ENCODE data around the gene SLC25A10. TPM values are rescaled to one million over a fixed set of nuclear protein-coding genes. Genes with fewer than 3 reads are reported as not detected.

Gene SLC25A10
- total and polyA plus RNA-seq, 10 of the 15 experiments (the other 5 are each of a cell fraction or from before 2014, with no cell fraction given) = 0.11 to 72.7 (median 22.3) TPM

GRCh38 chr17:81683584-81684441 lies 28.3 kb upstream of the SLC25A10 start, which contains the start of the genes ARL16 and HGS:
Gene ARL16, minus strand, starts transcription at chr17:81683797. Its CDS starts 44 bp downstream, at chr17:81683753.
Gene HGS, plus strand, starts transcription at chr17:81684011. Its CDS starts 56 bp downstream, at chr17:81684067.
- H3K79me2 ChIP-seq (ENCODE audit: control insufficient read depth, insufficient read depth, low read length) = peaks cover 38% of the 10 kb centered on the region
- BruUV-seq (replicated peaks) = no TSS peak
- CTCF ChIA-PET = interaction anchor here (0.8 to 1.5 kb wide), 6 partner anchors 9 to 150 kb away, joined by 3 to 5 read pairs (median 4); no protein-coding TSS in a partner anchor
- H3K9me3 ChIP-seq (replicated peaks; ENCODE audit: control insufficient read depth, insufficient read depth, low read length) = no peaks in the 10 kb centered on the region
- POLR2A ChIA-PET = interaction anchor here (0.5 to 4.0 kb wide), 10 partner anchors 16 to 133 kb away, joined by 3 to 32 read pairs (median 3); partner anchors contain the start of genes CCDC137 and MRPL12
- H4K20me1 ChIP-seq (ENCODE audit: control insufficient read depth, insufficient read depth) = peaks cover 8% of the 10 kb centered on the region; the same call in 1 of the 2 replicates
- in situ Hi-C loops (cut with MboI) = no loop called here
- no peaks in the 10 kb centered on the region for H3K27me3 ChIP-seq (replicated peaks in 1 of 2; ENCODE audit: control insufficient read depth in 2 of 2, insufficient read depth in 2 of 2, low read length in 1 of 2)
- peak within 1 kb of the TSS; percentile 78 for H3K27ac ChIP-seq (ENCODE audit: control insufficient read depth, insufficient read depth)
- H3K36me3 ChIP-seq (ENCODE audit: control insufficient read depth in 2 of 2, insufficient read depth in 2 of 2, low read length in 1 of 2) = peaks cover 0 to 14% of the 10 kb centered on the region in 2 experiments; a peak in 3 of 4 replicates
- H3K4me1 ChIP-seq (ENCODE audit: control insufficient read depth, insufficient read depth, low read length) = peaks cover 11% of the 10 kb centered on the region
- DNase-seq (ENCODE audit: low read depth, low spot score) (peak; percentile 95), ATAC-seq (peak; percentile 99), FAIRE-seq (peak; percentile 97)
- RAD21 ChIA-PET (ENCODE audit: unreplicated experiment) = interaction anchor here (0.7 to 1.9 kb wide), 6 partner anchors 18 to 243 kb away, joined by 3 to 6 read pairs (median 4); partner anchors contain the start of gene MRPL12
- SMC1A ChIA-PET (ENCODE audit: uncharacterized antibody, unreplicated experiment) = no interaction called here
- under 1% methylated on average over 106 of the region's 112 CpGs for WGBS (ENCODE audit: insufficient coverage, insufficient replicate concordance, low lambda C conversion rate, missing lambda C conversion rate)
- H2AFZ ChIP-seq (ENCODE audit: control insufficient read depth, low read depth, low read length) = peak within 1 kb of the TSS; percentile 24
- peak within 1 kb of the TSS; percentile 95 for H3K4me3 ChIP-seq
- intact Hi-C loops (cut with micrococcal nuclease; ENCODE audit: unreplicated experiment) = loop anchor here (2.0 kb wide), 1 partner anchor 19 kb away; the partner anchor contains the start of gene MRPL12
- peak within 1 kb of the TSS; percentile 97 for H3K4me2 ChIP-seq (ENCODE audit: control insufficient read depth, insufficient read depth)
- H3K9ac ChIP-seq (ENCODE audit: control insufficient read depth, insufficient read depth, low read length) = peak within 1 kb of the TSS; percentile 95
- no peak for TF ChIP-seq ZNF274 (IDR thresholded peaks at IDR 0.05; ENCODE audit: insufficient read depth, insufficient read length)
- peak; percentile 68 for TF ChIP-seq PKNOX1 (IDR thresholded peaks at IDR 0.05)
- TF ChIP-seq GABPA (IDR thresholded peaks at IDR 0.05; ENCODE audit: low read depth) = peak; percentile 82
- peak; percentile 84 for TF ChIP-seq CREB1 (IDR thresholded peaks at IDR 0.05; ENCODE audit: low read depth)
- no peak for TF ChIP-seq ATF3 (IDR thresholded peaks at IDR 0.05; ENCODE audit: borderline replicate concordance, extremely low read depth, low read depth, low read length)
- TF ChIP-seq SKIL (IDR thresholded peaks at IDR 0.05; ENCODE audit: low read depth, poor library complexity, severe bottlenecking) = peak; percentile 22
- no peak for TF ChIP-seq KAT2A (conservative IDR thresholded peaks at IDR 0.05; ENCODE audit: control insufficient read depth, low read depth, low read length)
- TF ChIP-seq MEF2B (IDR thresholded peaks at IDR 0.05; ENCODE audit: partially characterized antibody, poor library complexity, severe bottlenecking) = peak; percentile 15
- TF ChIP-seq POLR2AphosphoS5 (IDR thresholded peaks at IDR 0.05; ENCODE audit: low read length) = peak; percentile 73; the same call in 1 of the 2 replicates
- TF ChIP-seq YY1 (IDR thresholded peaks at IDR 0.05; ENCODE audit: low read depth, low read length) = peak; percentile 52
- TF ChIP-seq IKZF1 (conservative IDR thresholded peaks at IDR 0.05) = peak; percentile 85
- TF ChIP-seq RAD51 (IDR thresholded peaks at IDR 0.05) = no peak
- no peak; the same call in 1 of the 2 replicates for TF ChIP-seq ZNF207 (IDR thresholded peaks at IDR 0.05; ENCODE audit: borderline replicate concordance)
- TF ChIP-seq ASH2L (IDR thresholded peaks at IDR 0.05; ENCODE audit: borderline replicate concordance, low read depth) = no peak
- no peak for TF ChIP-seq MTA3 (IDR thresholded peaks at IDR 0.05; ENCODE audit: borderline replicate concordance, low read length)
- peak; percentile 89 for TF ChIP-seq FOS (IDR thresholded peaks at IDR 0.05; ENCODE audit: borderline replicate concordance, extremely low read depth, insufficient read length)
- TF ChIP-seq CBFB (IDR thresholded peaks at IDR 0.05; ENCODE audit: low read depth) = peak; percentile 32; the same call in 1 of the 2 replicates
- TF ChIP-seq LARP7 (IDR thresholded peaks at IDR 0.05) = peak; percentile 97
- TF ChIP-seq EP300 (IDR thresholded peaks at IDR 0.05; ENCODE audit: borderline replicate concordance in 1 of 2, control insufficient read depth in 1 of 2, low read depth in 2 of 2, low read length in 2 of 2) = no peak
- no peak for TF ChIP-seq TCF3 (IDR thresholded peaks at IDR 0.05; ENCODE audit: borderline replicate concordance, insufficient read depth, low read depth, low read length)

Measured in GM12878 (cell line).